Keratinocyte (primary cell): Measurements from ENCODE around the gene KIAA1191. TPM values are rescaled to one million over a fixed set of nuclear protein-coding genes. Genes with fewer than 3 reads are reported as not detected.

Experiments used
- DNase-seq: peaks from one replicate; pipeline ENCODE4 v3.0.0-alpha.2; 2011; ENCODE audit warnings: low read depth, missing footprints, low spot score
- FAIRE-seq: peaks from 2 replicates; lab custom pipeline; 2011; peaks lifted over from hg19 to GRCh38; lab: Jason Lieb, UNC
- H2AFZ ChIP-seq: 2 replicates; pipeline ENCODE4 v1.6.0; 2012; ENCODE audit warnings: low read length, control low read depth, inconsistent platforms; ENCODE audit not compliant: control insufficient read depth
- H3K27ac ChIP-seq: 2 replicates; pipeline ENCODE4 v1.5.1; 2011; ENCODE audit warnings: low read length; ENCODE audit not compliant: control insufficient read depth, insufficient read depth
- H3K27me3 ChIP-seq: 3 replicates; pipeline ENCODE4 v1.6.0; 2011; ENCODE audit warnings: low read length; ENCODE audit not compliant: control insufficient read depth, insufficient read depth; ENCODE audit errors: extremely low read depth
- H3K36me3 ChIP-seq, 2 experiments: 2 replicates in 1 of 2; 3 replicates in 1 of 2; pipeline ENCODE4 v1.5.1; 2011; ENCODE audit warnings: low read length in 2 of 2, mild to moderate bottlenecking in 1 of 2; ENCODE audit not compliant: control insufficient read depth in 2 of 2, insufficient read depth in 2 of 2; ENCODE audit errors: extremely low read depth in 1 of 2
- H3K4me1 ChIP-seq: 3 replicates; pipeline ENCODE4 v1.5.1; 2011; ENCODE audit warnings: low read length; ENCODE audit not compliant: control insufficient read depth, insufficient read depth; ENCODE audit errors: extremely low read depth
- H3K4me2 ChIP-seq: 3 replicates; pipeline ENCODE4 v1.6.0; 2011; ENCODE audit warnings: low read depth, low read length; ENCODE audit not compliant: control insufficient read depth, insufficient read depth; ENCODE audit errors: extremely low read depth
- H3K4me3 ChIP-seq, 3 experiments: fragments of 200-600 bp in 1 of 3; sonication (generic) in 1 of 3; 2 replicates in 2 of 3; 3 replicates in 1 of 3; pipeline ENCODE4 v1.5.1; 2011 to 2016; ENCODE audit warnings: low read length in 3 of 3, mild to moderate bottlenecking in 3 of 3, control low read depth in 2 of 3, inconsistent platforms in 1 of 3, low read depth in 1 of 3, mixed read lengths in 1 of 3, mixed run types in 1 of 3, moderate library complexity in 1 of 3; ENCODE audit not compliant: control insufficient read depth in 2 of 3, insufficient read depth in 2 of 3; ENCODE audit errors: extremely low read depth in 1 of 3
- H3K79me2 ChIP-seq: 2 replicates; pipeline ENCODE4 v1.6.0; 2012; ENCODE audit warnings: low read length; ENCODE audit not compliant: control insufficient read depth, insufficient read depth
- H3K9ac ChIP-seq: 3 replicates; pipeline ENCODE4 v1.6.0; 2011; ENCODE audit warnings: low read length; ENCODE audit not compliant: control insufficient read depth, insufficient read depth; ENCODE audit errors: extremely low read depth
- H3K9me1 ChIP-seq: 3 replicates; pipeline ENCODE4 v1.6.0; 2011; ENCODE audit warnings: low read length; ENCODE audit not compliant: control insufficient read depth, insufficient read depth; ENCODE audit errors: extremely low read depth
- H3K9me3 ChIP-seq: 2 replicates; pipeline ENCODE4 v1.5.1; 2012; ENCODE audit warnings: low read depth, low read length; ENCODE audit not compliant: control insufficient read depth
- H4K20me1 ChIP-seq: 3 replicates; pipeline ENCODE4 v1.6.0; 2011; ENCODE audit warnings: low read length; ENCODE audit not compliant: control insufficient read depth, insufficient read depth; ENCODE audit errors: extremely low read depth
- EZH2 ChIP-seq: IDR thresholded peaks from one replicate; pipeline ENCODE4 v1.6.1; 2012; ENCODE audit warnings: inconsistent platforms, mild to moderate bottlenecking, low read length, moderate library complexity
- dilution Hi-C: fragments of 300-500 bp; cut with MboI; formaldehyde crosslinking; loops from one replicate; pipeline ENCODE4 v1.7.0; 2020; ENCODE audit warnings: low sequenced_read_pairs; ENCODE audit not compliant: extremely low pct_ligation_motif_present
- polyA plus RNA-seq, 5 experiments: library from polyadenylated mRNA; depleted of rRNA in 3 of 5; stranded (reverse) in 3 of 5; stranded (forward) in 1 of 5; unstranded in 1 of 5; fragments of >200 nt; gene quantifications; 1 replicate in 1 of 5; 2 replicates in 3 of 5; 3 replicates in 1 of 5; pipeline versions ENCODE4 v1.2.1 to v1.2.3, GENCODE V29; 2011 to 2012; ENCODE audit warnings: missing spikeins in 2 of 5, low read depth in 1 of 5, low replicate concordance in 1 of 5
- TF ChIP-seq, protein P1 (sequence below), 3 experiments: IDR thresholded peaks in 1 of 3; conservative IDR thresholded peaks in 1 of 3; optimal IDR thresholded peaks in 1 of 3; 2 replicates in 2 of 3; 3 replicates in 1 of 3; pipeline versions ENCODE3 to v1.5.1; 2011; ENCODE audit warnings: low read length in 3 of 3, mild to moderate bottlenecking in 3 of 3, moderate library complexity in 2 of 3, control low read depth in 1 of 3, inconsistent platforms in 1 of 3; ENCODE audit not compliant: insufficient read depth in 2 of 3; ENCODE audit errors: extremely low read depth in 1 of 3

The KIAA1191 gene
- polyA plus RNA-seq, 1 donor (not counting 4 experiments of a cell fraction or from before 2014, with no cell fraction given), result 100 TPM

DNA sequence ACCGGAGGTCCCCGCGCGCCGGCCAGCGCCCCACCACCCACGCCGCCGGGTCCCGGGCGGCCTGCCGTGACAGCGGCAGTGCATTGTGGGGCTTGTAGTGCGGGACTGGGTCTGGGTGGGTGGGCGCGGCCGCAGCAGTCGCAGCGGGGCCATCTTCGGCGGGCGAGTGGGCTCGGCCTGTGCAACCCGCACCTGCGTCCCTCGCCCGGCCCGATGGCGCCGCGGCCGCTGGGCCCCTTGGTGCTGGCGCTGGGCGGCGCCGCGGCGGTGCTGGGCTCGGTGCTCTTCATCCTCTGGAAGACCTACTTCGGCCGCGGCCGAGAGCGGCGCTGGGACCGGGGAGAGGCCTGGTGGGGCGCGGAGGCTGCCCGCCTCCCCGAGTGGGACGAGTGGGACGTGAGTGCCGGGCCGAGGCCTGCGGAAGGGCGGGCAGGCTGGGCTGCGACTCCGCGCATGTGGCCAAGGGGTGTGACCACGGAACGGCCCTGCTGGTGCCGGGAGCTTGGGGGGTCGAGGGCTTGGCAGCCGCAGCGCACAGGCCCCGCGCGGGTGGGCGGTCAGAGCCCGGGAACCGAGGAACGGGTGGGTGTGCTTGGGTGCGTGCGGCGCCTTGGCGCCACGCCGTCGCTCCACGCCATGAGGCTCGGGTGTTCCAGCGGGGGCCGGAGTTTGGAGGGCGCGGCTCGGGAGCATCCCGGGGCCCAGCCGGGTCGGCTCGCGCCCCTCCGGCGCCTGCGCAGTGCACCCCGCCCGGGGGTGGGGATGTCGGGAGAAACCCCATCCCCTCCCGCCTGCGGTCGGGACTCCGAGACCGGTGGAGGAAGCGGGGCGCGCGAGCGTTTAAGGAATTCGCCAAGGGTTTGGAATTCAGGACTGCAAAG is 4.0 kb upstream of the KIAA1191 start, which contains the start of gene ARL10:
Gene ARL10, plus strand, starts transcription at position 137 of the 881 bp plus-strand sequence. Its CDS starts 77 bp downstream, at position 214.
- peak within 1 kb of the TSS; percentile 42 to 69 (median 63) for H3K4me3 ChIP-seq
- H3K9ac ChIP-seq, result peak within 1 kb of the TSS; percentile 71
- DNase-seq, result no peak
- H3K27me3 ChIP-seq, result no peaks in the 10 kb centered on the region
- no peaks in the 10 kb centered on the region for H3K36me3 ChIP-seq
- dilution Hi-C loops, result no loop called here
- H2AFZ ChIP-seq, result peak within 1 kb of the TSS; percentile 90
- peak within 1 kb of the TSS; percentile 85 for H3K4me2 ChIP-seq
- H3K27ac ChIP-seq, result no peak within 1 kb of the TSS
- H3K9me3 ChIP-seq, result no peaks in the 10 kb centered on the region
- TF ChIP-seq, protein P1, sequence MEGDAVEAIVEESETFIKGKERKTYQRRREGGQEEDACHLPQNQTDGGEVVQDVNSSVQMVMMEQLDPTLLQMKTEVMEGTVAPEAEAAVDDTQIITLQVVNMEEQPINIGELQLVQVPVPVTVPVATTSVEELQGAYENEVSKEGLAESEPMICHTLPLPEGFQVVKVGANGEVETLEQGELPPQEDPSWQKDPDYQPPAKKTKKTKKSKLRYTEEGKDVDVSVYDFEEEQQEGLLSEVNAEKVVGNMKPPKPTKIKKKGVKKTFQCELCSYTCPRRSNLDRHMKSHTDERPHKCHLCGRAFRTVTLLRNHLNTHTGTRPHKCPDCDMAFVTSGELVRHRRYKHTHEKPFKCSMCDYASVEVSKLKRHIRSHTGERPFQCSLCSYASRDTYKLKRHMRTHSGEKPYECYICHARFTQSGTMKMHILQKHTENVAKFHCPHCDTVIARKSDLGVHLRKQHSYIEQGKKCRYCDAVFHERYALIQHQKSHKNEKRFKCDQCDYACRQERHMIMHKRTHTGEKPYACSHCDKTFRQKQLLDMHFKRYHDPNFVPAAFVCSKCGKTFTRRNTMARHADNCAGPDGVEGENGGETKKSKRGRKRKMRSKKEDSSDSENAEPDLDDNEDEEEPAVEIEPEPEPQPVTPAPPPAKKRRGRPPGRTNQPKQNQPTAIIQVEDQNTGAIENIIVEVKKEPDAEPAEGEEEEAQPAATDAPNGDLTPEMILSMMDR (optimal IDR thresholded peaks at IDR 0.05 in 1 of 3, IDR thresholded peaks at IDR 0.05 in 1 of 3, conservative IDR thresholded peaks at IDR 0.05 in 1 of 3; ENCODE audit: extremely low read depth in 1 of 3, insufficient read depth in 2 of 3, low read length in 3 of 3), result no peak
- no peak for TF ChIP-seq EZH2
- H4K20me1 ChIP-seq, result no peaks in the 10 kb centered on the region
- H3K4me1 ChIP-seq, result peaks cover 8% of the 10 kb centered on the region
- H3K79me2 ChIP-seq, result peaks cover 10% of the 10 kb centered on the region
- H3K9me1 ChIP-seq, result no peaks in the 10 kb centered on the region
- FAIRE-seq, result no peak

DNA sequence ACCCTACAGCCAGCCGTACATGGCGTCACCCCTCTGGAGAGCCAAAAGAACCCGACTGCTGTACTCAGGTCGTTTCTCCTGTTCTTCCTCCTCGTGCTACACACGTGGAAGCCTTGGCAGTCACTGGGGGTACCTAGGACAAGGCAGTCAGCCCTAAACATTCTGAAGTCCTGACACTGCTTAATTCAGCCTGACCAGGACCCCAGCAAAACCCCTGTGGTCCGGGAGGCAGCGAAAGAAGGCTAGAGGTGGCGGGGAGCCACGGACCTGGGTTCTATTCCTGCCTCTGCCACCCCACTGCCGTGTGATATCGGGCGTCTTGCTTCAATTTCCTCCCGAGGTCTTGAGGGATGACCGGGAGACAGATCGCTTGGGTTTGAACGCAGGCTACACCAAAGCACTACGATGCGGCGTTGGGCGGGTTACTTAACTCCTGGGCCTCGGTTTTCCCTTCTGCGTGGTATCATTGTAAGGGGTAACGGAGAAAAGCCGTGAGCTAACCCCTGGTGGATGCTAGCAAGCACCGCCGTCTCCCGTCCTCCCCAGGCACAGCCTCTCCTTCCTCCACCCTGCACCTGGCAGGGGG is 3.3 kb upstream of the KIAA1191 start:
- Histone ChIP-seq H3K4me3 (peak overlapping the region; percentile 42 to 63 (median 57)), H3K9ac (peak overlapping the region; percentile 71), H3K79me2 (peaks cover 15% of the 10 kb centered on the region), H3K4me2 (peak overlapping the region; percentile 85), H3K9me1 (no peaks in the 10 kb centered on the region), H3K36me3 (no peaks in the 10 kb centered on the region), H4K20me1 (no peaks in the 10 kb centered on the region), H3K9me3 (no peaks in the 10 kb centered on the region), H2AFZ (peak overlapping the region; percentile 90), H3K4me1 (peaks cover 8% of the 10 kb centered on the region), H3K27ac (no peak overlapping the region), H3K27me3 (no peaks in the 10 kb centered on the region)
- dilution Hi-C loops, result no loop called here
- no peak for TF ChIP-seq EZH2
- TF ChIP-seq, protein P1 (optimal IDR thresholded peaks at IDR 0.05 in 1 of 3, IDR thresholded peaks at IDR 0.05 in 1 of 3, conservative IDR thresholded peaks at IDR 0.05 in 1 of 3; ENCODE audit: extremely low read depth in 1 of 3, insufficient read depth in 2 of 3, low read length in 3 of 3), result no peak
- DNase-seq (no peak), FAIRE-seq (no peak)
